ENCODE data around the gene CSTF1.
A peak's percentile ranks its signal among the peaks of the same experiment; 100 is the strongest.
"Not testable (repeated sequence)": the region's sequence is repeated elsewhere in the genome, so short reads cannot be mapped to it uniquely, and the experiment has no call there.

CSTF1 gene

GRCh38 chr20:56368351-56369134 lies 23.9 kb upstream of the CSTF1 start:
- DNase-seq = peak in 15 of 51 donors; percentile 6 to 58 (median 28)

- no peak for DNase-seq
Observed at GRCh38 chr20:56369179-56369578, 23.3 kb upstream of the CSTF1 start.

GRCh38 chr20:56371977-56372376 lies 20.5 kb upstream of the CSTF1 start:
- no peak for DNase-seq

DNA sequence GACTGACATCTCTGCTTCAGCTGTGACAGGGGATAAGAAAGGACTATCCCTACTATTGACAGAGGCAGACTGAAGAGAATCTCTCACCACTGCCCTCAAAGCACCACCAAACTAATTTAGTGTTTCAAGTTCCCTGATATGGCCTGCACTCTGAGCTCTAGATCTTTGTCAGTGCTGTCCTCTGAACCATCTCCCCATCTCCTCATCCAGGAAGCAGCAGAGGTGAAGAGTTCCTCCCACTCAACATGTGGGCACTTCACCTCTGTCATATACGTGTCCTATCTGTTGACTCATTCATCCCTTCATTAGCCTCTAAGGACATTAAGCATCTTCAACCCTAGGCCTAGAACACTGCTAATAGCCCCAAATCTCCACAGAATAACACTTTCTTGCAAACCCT lies 19.6 kb upstream of the CSTF1 start:
- no peak for DNase-seq

- no peak for DNase-seq
Observed at GRCh38 chr20:56373942-56374341, 18.5 kb upstream of the CSTF1 start.

GRCh38 chr20:56376331-56376730 lies 16.1 kb upstream of the CSTF1 start:
- no peak for DNase-seq

DNA sequence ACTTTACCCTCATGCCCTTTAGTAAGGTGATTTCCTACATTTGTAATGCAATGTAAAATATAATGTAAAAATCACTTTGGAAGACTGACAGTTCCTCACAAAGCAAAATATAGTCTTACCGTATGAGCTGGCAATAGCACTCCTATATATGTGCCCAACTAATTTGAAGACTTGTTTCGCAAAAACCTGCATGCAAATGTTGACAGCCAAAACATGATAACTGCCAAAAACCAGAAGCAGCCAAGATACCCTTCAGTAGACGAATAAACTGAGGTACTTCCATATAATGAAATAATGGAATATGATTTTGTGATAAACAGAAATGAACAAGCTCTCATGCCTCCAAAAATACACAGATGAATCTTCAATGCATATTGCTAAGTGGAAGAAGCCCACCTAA lies 14.1 kb upstream of the CSTF1 start:
- DNase-seq = no peak

DNA sequence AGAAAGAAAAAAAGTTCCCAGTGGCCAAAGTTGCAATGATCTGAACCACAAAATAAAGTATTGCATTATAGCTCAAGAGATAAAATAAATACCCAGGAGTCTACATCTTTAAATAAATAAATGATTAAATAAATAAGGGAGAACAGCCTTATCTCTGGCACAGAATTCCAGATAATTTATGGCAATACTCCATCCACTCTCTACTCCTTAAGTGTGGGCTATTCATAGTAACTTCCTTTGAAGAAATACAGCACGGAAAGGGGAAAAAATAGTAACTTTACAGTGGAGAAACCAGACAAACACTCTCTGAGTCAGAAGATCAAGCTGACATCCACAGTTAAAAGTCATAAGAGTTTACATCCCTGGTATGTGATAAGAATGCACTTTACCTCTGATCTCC lies 12.1 kb upstream of the CSTF1 start:
- no peak for DNase-seq

GRCh38 chr20:56381501-56381900 lies 10.9 kb upstream of the CSTF1 start:
- DNase-seq = no peak

- no peak for DNase-seq
Observed at GRCh38 chr20:56382696-56383095, 9.7 kb upstream of the CSTF1 start.

- no peak for DNase-seq
Observed at GRCh38 chr20:56383334-56383733, 9.1 kb upstream of the CSTF1 start.

DNA sequence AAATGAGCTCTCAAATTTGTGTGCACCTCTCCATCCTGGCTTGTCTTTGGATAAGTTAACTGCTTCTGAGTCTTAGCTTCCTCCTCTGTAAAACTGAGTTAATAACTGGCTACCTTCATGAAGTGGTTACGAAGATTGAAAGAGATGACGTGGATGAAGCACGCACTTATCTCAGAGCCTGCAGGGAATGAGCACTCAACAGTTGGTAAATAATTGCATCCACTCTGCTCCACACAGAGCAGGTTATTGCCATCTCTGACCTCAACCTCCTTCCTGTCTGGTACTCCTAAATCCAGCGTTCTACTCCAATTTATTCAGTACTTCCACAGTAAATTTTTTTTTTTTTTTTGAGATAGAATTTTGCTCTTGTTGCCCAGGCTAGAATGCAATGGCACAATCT lies 7.3 kb upstream of the CSTF1 start:
- DNase-seq = no peak

GRCh38 chr20:56386219-56386618 lies 6.2 kb upstream of the CSTF1 start:
- no peak for DNase-seq

DNA sequence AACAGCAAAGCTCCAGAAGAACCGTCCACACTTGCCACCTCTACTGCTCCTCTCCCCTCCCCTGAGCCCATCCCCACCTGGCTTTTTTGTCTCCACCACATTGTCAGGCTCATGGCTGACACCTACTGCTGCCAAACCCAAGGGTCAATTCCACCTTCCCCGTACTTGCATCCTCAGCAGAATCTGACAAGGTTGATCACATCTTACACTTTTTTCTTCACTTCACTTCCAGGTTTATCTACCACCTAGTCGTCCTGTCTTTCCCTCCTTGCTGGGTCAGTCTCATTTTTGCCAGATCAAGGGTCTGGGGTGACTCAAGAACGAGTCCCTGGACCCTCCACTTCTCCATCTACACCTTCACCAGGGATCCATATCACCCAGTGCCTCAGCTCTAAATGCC lies 3.6 kb upstream of the CSTF1 start:
- DNase-seq = no peak

DNA sequence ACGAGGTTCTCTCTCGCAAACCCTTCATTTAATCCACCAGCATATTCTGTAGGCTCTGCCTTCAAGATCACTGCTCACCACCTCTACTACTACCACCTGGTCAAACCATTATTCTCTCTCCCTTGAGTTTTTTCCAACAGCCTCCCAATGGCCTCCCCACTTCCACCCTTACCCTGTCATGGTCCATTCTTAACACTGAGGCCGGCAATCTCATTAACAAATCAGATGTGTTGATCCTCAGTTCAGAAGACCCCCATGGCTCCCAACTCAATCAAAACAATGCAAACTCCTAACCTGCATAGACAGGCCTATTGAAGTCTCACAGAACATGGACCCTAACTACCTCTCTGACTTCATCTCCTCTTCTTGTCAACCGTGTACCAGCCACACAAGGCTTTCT lies 2.6 kb upstream of the CSTF1 start:
- no peak for DNase-seq

DNA sequence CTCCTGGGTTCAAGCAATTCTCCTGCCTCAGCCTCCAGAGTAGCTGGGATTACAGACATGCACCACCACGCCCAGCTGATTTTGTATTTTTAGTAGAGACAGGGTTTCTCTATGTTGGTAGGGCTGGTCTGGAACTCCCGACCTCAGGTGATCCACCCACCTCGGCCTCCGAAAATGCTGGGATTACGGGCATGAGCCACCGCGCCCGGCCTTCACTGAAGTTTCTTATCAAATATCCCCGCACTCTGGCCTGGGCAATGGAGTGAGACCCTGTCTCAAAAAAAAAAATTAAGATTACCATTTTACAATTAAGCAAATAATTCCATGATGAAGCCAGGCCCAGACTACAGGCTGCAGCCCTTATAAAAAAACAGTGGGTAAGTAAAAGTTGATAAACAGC lies 2.0 kb upstream of the CSTF1 start:
- not testable (repeated sequence) for DNase-seq

- DNase-seq = no peak
Observed at GRCh38 chr20:56391037-56391436, 1.4 kb upstream of the CSTF1 start.

DNA sequence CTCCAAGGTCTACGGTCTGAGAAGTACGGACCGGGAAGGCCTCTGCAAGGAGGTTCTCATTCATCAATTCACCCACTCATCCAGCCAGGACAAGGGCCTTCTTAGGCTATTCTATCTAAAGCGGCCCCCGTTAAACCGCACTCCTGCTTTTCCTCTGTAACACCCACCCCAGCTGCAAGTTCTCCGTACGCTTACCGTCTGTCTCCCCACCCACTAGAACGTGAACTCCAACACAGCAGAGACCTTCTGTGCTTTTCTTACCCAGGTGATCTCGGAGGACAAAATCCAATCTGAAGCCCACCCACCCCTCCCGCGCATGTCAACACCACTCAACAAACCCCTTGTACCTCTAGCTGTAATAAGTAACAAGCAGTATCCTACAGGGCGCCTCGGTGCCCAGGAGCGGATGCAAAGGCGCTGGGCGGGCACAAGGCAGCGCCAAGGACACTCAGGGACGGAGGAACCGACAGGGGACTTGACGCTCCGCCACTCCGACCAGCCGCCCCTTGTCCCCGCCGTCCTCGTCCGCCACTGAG lies 781 bp upstream of the CSTF1 start:
- DNase-seq = peak in 1 of 51 donors; percentile 46

DNA sequence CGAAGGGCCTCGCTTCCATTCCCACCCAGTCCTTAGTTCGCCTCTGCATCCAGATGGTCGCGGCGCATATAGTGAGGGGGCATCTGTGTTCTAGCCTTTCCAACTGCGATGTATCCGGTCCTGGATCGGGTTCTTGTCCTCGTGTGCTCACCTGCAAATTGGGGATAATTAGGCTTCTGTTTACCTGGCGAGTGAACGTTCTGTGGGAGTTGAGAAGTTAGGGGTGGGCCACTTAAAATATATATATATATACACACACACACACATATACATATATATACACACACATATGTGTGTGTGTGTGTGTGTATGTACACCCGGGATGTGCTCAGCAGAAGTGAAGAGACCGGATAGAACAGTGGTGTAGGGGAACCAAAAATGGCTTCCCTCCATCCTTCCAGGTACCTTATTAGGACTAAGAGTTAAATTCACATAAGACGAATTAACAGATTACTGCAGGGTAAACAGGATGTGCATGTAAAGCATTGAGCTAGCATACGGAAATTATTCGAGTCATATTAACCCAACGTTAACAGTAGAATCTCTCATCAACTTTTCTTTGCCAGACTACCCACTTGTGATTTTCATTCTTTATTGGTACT lies 537 bp downstream of the CSTF1 start:
- DNase-seq = no peak

GRCh38 chr20:56393653-56394052 lies 1.2 kb downstream of the CSTF1 start:
- DNase-seq = no peak

DNA sequence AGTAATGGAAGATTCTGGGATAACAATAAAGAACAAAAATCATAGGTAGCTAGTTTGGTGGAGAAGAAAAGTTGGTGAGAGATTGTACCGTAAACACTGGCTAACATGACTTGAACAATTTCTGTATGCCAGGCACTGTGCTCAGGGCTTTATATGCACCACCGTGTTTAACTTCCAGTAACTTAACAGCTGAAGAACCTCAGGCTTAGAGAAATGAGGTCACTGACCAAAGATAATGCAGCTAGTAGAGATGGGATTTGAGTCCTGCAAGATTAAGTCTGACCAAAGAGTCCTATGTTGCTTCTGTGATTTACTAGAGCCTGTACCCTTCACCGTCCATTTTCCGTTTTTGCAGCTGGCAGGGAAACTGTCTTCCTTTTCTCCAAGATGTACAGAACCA lies 2.7 kb downstream of the CSTF1 start:
- no peak for DNase-seq

- peak in 18 of 51 donors; percentile 7 to 65 (median 21) for DNase-seq
Observed at GRCh38 chr20:56400001-56400640, 7.7 kb downstream of the CSTF1 start.

- no peak for DNase-seq
Observed at GRCh38 chr20:56403465-56403864, 11.0 kb downstream of the CSTF1 start.
